Stimulated activated CD8-positive, alpha-beta memory T cell treated with anti-CD3 and anti-CD28 coated beads, Interleukin-7, amount 100 ng/mL, for 24 hours (primary cell): ENCODE measurements around the gene CFAP65.

ENCODE experiments used
- DNase-seq: peaks from one replicate; pipeline ENCODE4 v3.0.0-alpha.2; 2020; ENCODE audit warnings: low read depth

CFAP65 gene

GRCh38 chr2:219059725-219060682, 18.7 kb upstream of the CFAP65 start:
- no peak for DNase-seq

GRCh38 chr2:219059375-219059724, 18.0 kb upstream of the CFAP65 start:
- DNase-seq = no peak

DNA sequence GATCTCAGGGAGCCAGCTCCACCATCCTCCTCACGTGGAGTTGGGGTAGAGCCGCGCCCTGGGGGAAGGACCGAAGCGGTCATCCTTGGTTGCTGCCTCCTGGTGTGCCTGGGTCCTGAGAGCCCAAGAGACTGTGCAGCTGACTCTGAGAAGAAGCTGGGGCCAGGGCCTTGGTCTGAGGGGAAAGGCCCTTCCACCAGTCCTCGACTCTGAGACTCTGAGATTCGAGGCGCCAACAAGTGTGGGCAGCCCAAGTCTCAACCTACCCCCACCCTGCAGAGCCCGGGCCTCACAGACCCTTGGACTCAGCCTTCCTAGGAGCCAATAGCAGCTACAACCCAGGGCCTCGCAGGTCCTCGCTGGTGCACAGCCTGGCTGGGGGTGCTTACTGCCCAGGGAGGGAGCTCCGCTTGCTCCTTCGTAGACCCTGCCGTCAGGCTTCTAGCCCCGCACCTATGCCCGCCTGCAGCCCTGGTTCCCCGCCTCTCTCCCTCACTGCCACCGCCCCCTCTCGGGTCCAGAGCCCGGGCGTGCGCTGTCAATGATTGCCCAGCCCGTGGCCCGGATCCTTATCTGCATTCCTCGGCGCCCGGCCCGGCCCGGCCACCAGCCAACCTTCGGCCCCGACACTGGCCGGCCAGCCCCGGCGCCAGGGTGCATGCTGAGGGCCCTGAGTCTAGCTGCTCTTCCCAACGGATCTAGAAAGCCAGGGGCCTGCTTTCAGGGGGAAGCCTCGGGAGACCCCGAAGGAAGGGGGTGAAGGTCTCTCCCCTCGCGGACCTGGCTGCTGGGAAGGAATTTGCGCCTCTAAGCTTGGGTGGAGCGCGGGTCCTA, 17.4 kb upstream of the CFAP65 start:
- DNase-seq = no peak

GRCh38 chr2:219057709-219058540, 16.6 kb upstream of the CFAP65 start:
- DNase-seq = peak; percentile 49

DNA sequence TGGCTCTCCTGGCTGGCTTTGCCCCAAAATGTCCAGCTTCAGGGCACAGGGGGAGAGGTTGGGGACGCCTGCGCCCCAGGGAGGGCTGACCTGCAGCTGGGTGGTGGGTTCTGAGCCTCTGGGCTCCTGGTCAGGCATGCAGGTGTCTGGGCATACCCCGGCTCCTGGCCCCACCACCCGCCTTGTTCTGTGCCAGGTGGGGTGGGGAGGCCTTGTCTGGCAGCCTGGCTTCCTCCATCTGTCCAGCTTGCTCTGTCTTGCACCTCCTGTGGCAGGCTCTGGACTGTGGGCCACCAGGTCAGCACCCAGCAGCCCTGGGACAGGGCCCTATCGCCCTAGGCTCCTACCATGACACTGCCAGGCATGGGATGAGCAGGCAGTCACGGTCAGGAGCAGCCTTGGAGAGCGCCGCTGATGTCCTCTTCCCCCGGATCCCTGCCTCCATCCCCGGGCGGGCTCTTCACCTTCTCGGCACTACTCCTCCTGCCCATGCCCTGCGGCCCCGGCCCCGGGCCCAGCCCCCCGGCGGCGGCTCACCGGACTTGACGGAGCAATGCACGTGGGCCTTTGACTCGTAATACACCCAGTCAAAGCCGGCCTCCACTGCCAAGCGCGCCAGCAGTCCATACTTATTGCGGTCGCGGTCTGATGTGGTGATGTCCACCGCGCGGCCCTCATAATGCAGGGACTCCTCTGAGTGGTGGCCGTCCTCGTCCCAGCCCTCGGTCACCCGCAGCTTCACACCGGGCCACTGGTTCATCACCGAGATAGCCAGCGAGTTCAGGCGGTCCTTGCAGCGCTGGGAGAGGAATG, 15.8 kb upstream of the CFAP65 start:
- no peak for DNase-seq

- no peak for DNase-seq
Measured at GRCh38 chr2:219056176-219056895, 15.0 kb upstream of the CFAP65 start.

- no peak for DNase-seq
Measured at GRCh38 chr2:219054956-219055903, 13.9 kb upstream of the CFAP65 start.

- no peak for DNase-seq
Measured at GRCh38 chr2:219049282-219049681, 8.0 kb upstream of the CFAP65 start.

DNA sequence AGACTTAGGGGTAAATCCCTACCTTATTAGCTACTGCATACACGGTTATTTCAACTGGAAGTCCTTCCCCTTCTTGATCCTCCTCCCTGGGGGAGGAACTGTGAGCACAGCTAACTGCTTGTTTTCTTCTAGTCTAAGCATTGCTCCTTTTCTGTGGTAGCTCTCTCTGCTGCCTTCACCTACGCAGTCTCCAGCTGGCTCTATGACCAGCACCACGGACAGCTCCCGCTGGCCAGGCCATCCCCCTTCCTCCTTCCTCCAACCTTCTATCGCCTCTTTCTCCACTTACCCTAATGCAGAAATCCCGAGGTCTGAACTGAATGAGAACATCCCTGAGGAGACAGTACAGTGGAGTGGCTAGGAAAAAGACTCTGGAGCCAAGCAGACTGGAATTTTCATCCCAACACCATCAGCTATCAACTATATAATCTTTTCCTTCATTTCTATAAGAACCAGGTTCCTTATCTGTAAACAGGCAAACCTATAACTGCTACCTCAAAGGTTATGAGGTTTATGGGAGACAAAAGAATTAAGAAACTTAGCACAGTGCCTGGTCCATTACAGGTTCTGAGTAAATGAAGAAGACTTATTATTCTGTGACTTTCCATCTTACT, 4.7 kb upstream of the CFAP65 start:
- no peak for DNase-seq

- DNase-seq = no peak
Measured at GRCh38 chr2:219042750-219043149, 1.4 kb upstream of the CFAP65 start.

- DNase-seq = no peak
Measured at GRCh38 chr2:219042157-219042556, 841 bp upstream of the CFAP65 start.

- no peak for DNase-seq
Measured at GRCh38 chr2:219038600-219038999, 2.7 kb downstream of the CFAP65 start.

GRCh38 chr2:219037783-219038499, 3.4 kb downstream of the CFAP65 start:
- no peak for DNase-seq

GRCh38 chr2:219035942-219036341, 5.4 kb downstream of the CFAP65 start:
- DNase-seq = no peak

GRCh38 chr2:219034823-219035222, 6.5 kb downstream of the CFAP65 start:
- DNase-seq = no peak

DNA sequence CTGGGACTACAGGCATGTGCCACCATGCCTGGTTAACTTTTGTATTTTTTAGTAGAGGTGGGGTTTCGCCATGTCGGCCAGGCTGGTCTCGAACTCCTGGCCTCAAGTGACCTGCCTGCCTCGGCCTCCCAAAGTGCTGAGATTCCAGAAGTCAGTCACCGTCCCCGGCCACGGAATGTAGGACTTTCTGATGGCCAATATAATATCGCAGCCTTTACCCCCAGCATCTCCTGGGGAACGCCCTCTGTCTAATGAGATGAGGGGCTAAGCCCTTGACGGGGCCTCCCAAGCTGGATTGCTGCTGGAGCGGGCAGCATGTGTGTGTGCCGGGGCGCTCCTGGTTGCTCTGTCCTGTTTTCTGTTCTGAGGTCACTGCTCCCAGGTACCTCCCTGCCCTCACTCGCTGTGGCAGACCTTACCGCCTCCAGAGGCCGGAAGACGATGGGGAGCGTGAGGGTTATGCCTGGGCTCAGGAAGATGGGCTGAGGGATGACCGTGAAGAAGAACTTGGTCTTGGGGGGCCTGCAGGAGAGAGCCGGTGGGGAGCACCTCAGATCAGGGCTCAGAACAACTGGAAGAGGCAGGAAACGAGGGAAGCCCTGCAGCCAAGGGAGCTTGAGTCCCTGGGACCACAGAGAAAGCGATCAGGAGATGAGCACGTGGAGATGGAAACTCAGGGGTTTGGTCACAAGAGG, 9.1 kb downstream of the CFAP65 start:
- DNase-seq = no peak

DNA sequence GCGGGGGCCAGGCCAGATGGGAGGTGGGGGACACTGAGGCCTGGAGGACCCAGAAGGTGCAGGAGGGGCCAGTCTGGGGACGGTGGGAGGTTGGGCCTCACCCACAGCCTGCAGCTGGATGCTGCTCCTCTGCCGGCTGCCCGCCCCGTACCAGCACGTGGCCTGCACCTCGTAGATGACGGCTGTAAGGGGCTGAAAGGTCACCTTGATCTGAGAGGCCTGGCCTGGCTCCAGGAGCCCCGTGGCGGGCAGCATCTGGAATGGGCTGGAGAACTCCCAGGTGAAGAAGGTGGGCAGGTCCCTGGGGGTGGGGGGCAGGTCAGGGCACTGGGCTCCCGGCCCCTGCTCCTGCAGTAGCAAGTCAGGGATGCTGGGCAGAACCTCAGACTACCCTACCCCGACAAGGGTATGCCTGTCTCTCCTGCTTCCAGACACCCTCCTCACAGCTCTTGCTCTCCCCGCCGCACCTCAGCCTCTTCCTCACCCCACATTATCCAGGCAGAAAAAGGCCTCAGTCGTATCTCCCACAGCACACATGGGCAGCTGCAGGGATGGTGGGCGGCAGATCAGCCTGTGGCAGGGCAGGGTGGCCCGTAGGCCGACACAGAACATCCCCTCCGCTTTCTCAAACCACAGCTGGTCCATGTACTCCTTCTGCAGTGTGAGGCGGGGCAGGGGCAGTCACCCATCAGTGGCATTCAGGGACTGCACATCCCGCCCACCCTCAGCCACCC, 10.1 kb downstream of the CFAP65 start:
- no peak for DNase-seq
